Endothelial cell of umbilical vein (primary cell): Measurements from ENCODE around the gene PTPN2. TPM values are rescaled to one million over a fixed set of nuclear protein-coding genes. Genes with fewer than 3 reads are reported as not detected.
"Not testable (repeated sequence)": the region's sequence is repeated elsewhere in the genome, so short reads cannot be mapped to it uniquely, and the experiment has no call there.

Source experiments
- BruUV-seq: library from RNA; stranded (reverse); fragments of 400-500 nt; replicated peaks from 2 replicates; lab custom pipeline; 2021; lab: Mats Ljungman, UMichigan
- CTCF ChIA-PET: fragments of 300-600, 350-600 bp; sonication (Branson Sonifier 250); formaldehyde crosslinking; loops from one replicate; lab custom pipeline; 2021; ENCODE audit warnings: antibody characterized with exemption, inconsistent platforms; lab: Charles Lee
- POLR2A ChIA-PET: fragments of 300-600, 350-600 bp; sonication (Branson Sonifier 250); formaldehyde crosslinking; loops from one replicate; lab custom pipeline; 2021; ENCODE audit warnings: antibody characterized with exemption, inconsistent platforms; lab: Charles Lee
- DNase-seq: peaks from one replicate; pipeline ENCODE4 v3.0.0-alpha.2; 2011; ENCODE audit warnings: low read depth, low spot score
- FAIRE-seq: peaks from 2 replicates; lab custom pipeline; 2011; peaks lifted over from hg19 to GRCh38; lab: Jason Lieb, UNC
- H2AFZ ChIP-seq: 2 replicates; pipeline ENCODE4 v1.6.0; 2012; ENCODE audit warnings: low read depth, low read length, control low read depth, inconsistent platforms
- H3K27ac ChIP-seq: 2 replicates; pipeline ENCODE4 v1.5.1; 2011; ENCODE audit warnings: low read depth, mild to moderate bottlenecking, control low read depth, low read length, moderate library complexity; ENCODE audit not compliant: insufficient read depth
- H3K27me3 ChIP-seq, 2 experiments: 2 replicates each; pipeline versions ENCODE4 v1.6.0 to v1.6.1; 2011; ENCODE audit warnings: low read length in 2 of 2, mixed read lengths in 1 of 2; ENCODE audit not compliant: control insufficient read depth in 2 of 2, insufficient read depth in 2 of 2
- H3K36me3 ChIP-seq, 2 experiments: 2 replicates in 1 of 2; 3 replicates in 1 of 2; pipeline ENCODE4 v1.5.1; 2011; ENCODE audit warnings: low read length in 2 of 2, mild to moderate bottlenecking in 1 of 2, moderate library complexity in 1 of 2; ENCODE audit not compliant: control insufficient read depth in 2 of 2, insufficient read depth in 2 of 2; ENCODE audit errors: extremely low read depth in 1 of 2
- H3K4me1 ChIP-seq: 3 replicates; pipeline ENCODE4 v1.5.1; 2011; ENCODE audit warnings: mild to moderate bottlenecking, low read length; ENCODE audit not compliant: control insufficient read depth, insufficient read depth; ENCODE audit errors: extremely low read depth
- H3K4me2 ChIP-seq: 2 replicates; pipeline ENCODE4 v1.6.1; 2011; ENCODE audit warnings: low read length, control low read depth, mixed read lengths; ENCODE audit not compliant: insufficient read depth
- H3K4me3 ChIP-seq, 3 experiments: fragments of 200-600 bp in 1 of 3; sonication (generic), shearing (Covaris generic) in 1 of 3; replicated peaks in 1 of 3; 2 replicates each; pipeline ENCODE4 v1.5.1; 2011 to 2016; ENCODE audit warnings: control low read depth in 3 of 3, low read length in 3 of 3, mild to moderate bottlenecking in 2 of 3, inconsistent platforms in 1 of 3, low read depth in 1 of 3, moderate library complexity in 1 of 3; ENCODE audit not compliant: insufficient read depth in 1 of 3
- H3K79me2 ChIP-seq: 2 replicates; pipeline ENCODE4 v1.6.0; 2012; ENCODE audit warnings: low read length, inconsistent platforms; ENCODE audit not compliant: control insufficient read depth, insufficient read depth
- H3K9ac ChIP-seq: replicated peaks from 2 replicates; pipeline ENCODE3; 2011; ENCODE audit warnings: low read length, control low read depth; ENCODE audit not compliant: insufficient read depth; ENCODE audit errors: extremely low read depth
- H3K9me1 ChIP-seq: replicated peaks from 3 replicates; pipeline ENCODE4 v1.6.0; 2011; ENCODE audit warnings: mild to moderate bottlenecking, low read length; ENCODE audit not compliant: control insufficient read depth, insufficient read depth; ENCODE audit errors: extremely low read depth
- H3K9me3 ChIP-seq: replicated peaks from 2 replicates; pipeline ENCODE4 v1.5.1; 2012; ENCODE audit warnings: low read length, inconsistent platforms; ENCODE audit not compliant: control insufficient read depth, insufficient read depth
- H4K20me1 ChIP-seq: replicated peaks from 2 replicates; pipeline ENCODE3; 2011; ENCODE audit warnings: mild to moderate bottlenecking, low read length; ENCODE audit not compliant: control insufficient read depth, insufficient read depth; ENCODE audit errors: extremely low read depth
- EZH2 ChIP-seq: IDR thresholded peaks from 2 replicates; pipeline ENCODE4 v1.6.1; 2012; ENCODE audit warnings: borderline replicate concordance, low read depth, mild to moderate bottlenecking, moderate library complexity, low read length, inconsistent platforms; ENCODE audit not compliant: severe bottlenecking
- FOS ChIP-seq: IDR thresholded peaks from 2 replicates; pipeline ENCODE4 v1.6.1; 2011; ENCODE audit warnings: mild to moderate bottlenecking, low read length, moderate library complexity, borderline replicate concordance; ENCODE audit not compliant: insufficient read depth
- GATA2 ChIP-seq: IDR thresholded peaks from 2 replicates; pipeline ENCODE4 v1.7.0; 2011; ENCODE audit warnings: low read depth, mild to moderate bottlenecking, moderate library complexity, mixed read lengths, low read length; ENCODE audit not compliant: insufficient read length, insufficient read depth
- JUN ChIP-seq: IDR thresholded peaks from 2 replicates; pipeline ENCODE4 v1.6.1; 2011; ENCODE audit warnings: borderline replicate concordance, low read depth; ENCODE audit not compliant: insufficient read length, insufficient read depth
- MYC ChIP-seq: IDR thresholded peaks from one replicate; pipeline ENCODE4 v1.6.1; 2011; ENCODE audit warnings: mild to moderate bottlenecking, low read depth, low read length
- POLR2A ChIP-seq: IDR thresholded peaks from 2 replicates; pipeline ENCODE4 v1.6.1; 2012; ENCODE audit warnings: low read depth, mild to moderate bottlenecking, control low read depth, low read length
- POLR2AphosphoS5 ChIP-seq: IDR thresholded peaks from 2 replicates; pipeline ENCODE4 v1.6.1; 2012; ENCODE audit warnings: low read depth, mild to moderate bottlenecking, control low read depth, low read length, moderate library complexity; ENCODE audit not compliant: insufficient read depth
- dilution Hi-C: fragments of 300-500 bp; cut with MboI; formaldehyde crosslinking; loops from one replicate; pipeline ENCODE4 v1.15.0; 2019; ENCODE audit warnings: low sequenced_read_pairs; ENCODE audit not compliant: extremely low pct_ligation_motif_present
- intact Hi-C: fragments of 100-400 bp; cut with micrococcal nuclease; formaldehyde crosslinking; loops from one replicate; pipeline ENCODE4 v1.10.0; 2022
- polyA plus RNA-seq, 4 experiments: library from polyadenylated mRNA; depleted of rRNA in 3 of 4; stranded (reverse) in 3 of 4; unstranded in 1 of 4; fragments of >200 nt; gene quantifications; 2 replicates each; pipeline versions ENCODE4 v1.2.1 to v1.2.3, GENCODE V29; 2011 to 2012; ENCODE audit warnings: missing spikeins in 1 of 4
- total RNA-seq: library from RNA; stranded (reverse); gene quantifications from 2 replicates; pipeline ENCODE4 v1.2.3, GENCODE V29; 2021
- TF ChIP-seq, protein P1 (sequence below), 2 donors: IDR thresholded peaks; 1 replicate in 1 of 2; 2 replicates in 1 of 2; pipeline ENCODE4 v1.5.1; 2011; ENCODE audit warnings: low read length in 2 of 2, mild to moderate bottlenecking in 2 of 2, moderate library complexity in 2 of 2, control low read depth in 1 of 2, inconsistent platforms in 1 of 2, low read depth in 1 of 2; ENCODE audit not compliant: insufficient read depth in 1 of 2; ENCODE audit errors: extremely low read depth in 1 of 2
- TF ChIP-seq, protein P2 (sequence below): IDR thresholded peaks from 2 replicates; pipeline ENCODE4 v1.6.1; 2011; ENCODE audit not compliant: insufficient read depth, insufficient read length

The PTPN2 gene
- total and polyA plus RNA-seq, 2 donors (not counting 3 experiments of a cell fraction or from before 2014, with no cell fraction given) = 8.2 to 20.9 TPM

DNA sequence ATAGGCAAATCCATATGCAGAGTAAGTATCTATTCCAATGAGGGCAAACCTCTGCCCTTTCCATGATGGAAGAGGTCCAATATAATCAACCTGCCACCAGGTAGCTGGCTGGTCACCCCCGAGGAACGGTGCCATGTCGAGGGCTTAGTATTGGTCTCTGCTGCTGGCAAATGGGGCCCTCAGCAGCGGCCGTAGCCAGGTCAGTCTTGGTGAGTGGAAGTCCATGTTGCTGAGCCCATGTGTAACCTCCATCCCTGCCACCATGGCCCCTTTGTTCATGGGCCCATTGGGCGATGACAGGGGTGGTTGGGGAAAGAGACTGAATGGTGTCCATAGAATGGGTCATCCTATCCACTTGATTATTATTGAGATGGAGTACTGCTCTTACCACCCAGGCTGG, 128.4 kb downstream of the PTPN2 start:
- H3K4me2 ChIP-seq, H3K9me3 ChIP-seq, H3K36me3 ChIP-seq, BruUV-seq, H3K9ac ChIP-seq, DNase-seq, H3K27me3 ChIP-seq, intact Hi-C loops, H3K27ac ChIP-seq, dilution Hi-C loops, H3K4me3 ChIP-seq, H2AFZ ChIP-seq, POLR2A ChIA-PET, H3K79me2 ChIP-seq, CTCF ChIA-PET, H3K4me1 ChIP-seq, FAIRE-seq, H4K20me1 ChIP-seq, H3K9me1 ChIP-seq: not testable (repeated sequence)

DNA sequence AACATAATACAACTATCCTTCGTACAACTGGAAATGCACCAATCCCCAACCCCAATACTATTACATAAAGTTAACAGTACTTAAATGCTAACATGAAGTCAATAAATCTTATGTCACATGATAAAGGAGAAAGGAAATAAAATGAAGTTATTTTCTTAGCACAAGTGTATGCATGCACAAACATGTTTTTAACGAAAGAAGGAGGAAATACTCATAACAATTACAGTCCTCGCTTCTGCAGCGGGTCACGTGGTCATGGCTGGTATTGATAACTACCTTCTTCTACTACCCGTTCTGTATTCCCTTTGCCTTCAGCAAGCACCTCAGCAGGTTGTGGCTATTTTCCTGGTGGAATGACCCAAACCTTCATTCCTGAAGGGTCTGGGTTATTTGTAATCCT, 129.5 kb downstream of the PTPN2 start:
- no peaks in the 10 kb centered on the region for H3K36me3 ChIP-seq
- no peak overlapping the region for H2AFZ ChIP-seq
- no peaks in the 10 kb centered on the region for H3K9me3 ChIP-seq
- ChIA-PET POLR2A (no interaction called here), CTCF (no interaction called here)
- H3K27me3 ChIP-seq = no peaks in the 10 kb centered on the region
- H3K9ac ChIP-seq = no peak overlapping the region
- H3K4me1 ChIP-seq = no peaks in the 10 kb centered on the region
- DNase-seq = no peak
- H4K20me1 ChIP-seq = no peaks in the 10 kb centered on the region
- H3K4me3 ChIP-seq = no peak overlapping the region
- intact Hi-C loops = no loop called here
- H3K9me1 ChIP-seq = no peaks in the 10 kb centered on the region
- BruUV-seq = no TSS peak
- FAIRE-seq = no peak
- no peak overlapping the region for H3K27ac ChIP-seq
- no peaks in the 10 kb centered on the region for H3K79me2 ChIP-seq
- dilution Hi-C loops = no loop called here
- H3K4me2 ChIP-seq = no peak overlapping the region
- TF ChIP-seq, protein P1, sequence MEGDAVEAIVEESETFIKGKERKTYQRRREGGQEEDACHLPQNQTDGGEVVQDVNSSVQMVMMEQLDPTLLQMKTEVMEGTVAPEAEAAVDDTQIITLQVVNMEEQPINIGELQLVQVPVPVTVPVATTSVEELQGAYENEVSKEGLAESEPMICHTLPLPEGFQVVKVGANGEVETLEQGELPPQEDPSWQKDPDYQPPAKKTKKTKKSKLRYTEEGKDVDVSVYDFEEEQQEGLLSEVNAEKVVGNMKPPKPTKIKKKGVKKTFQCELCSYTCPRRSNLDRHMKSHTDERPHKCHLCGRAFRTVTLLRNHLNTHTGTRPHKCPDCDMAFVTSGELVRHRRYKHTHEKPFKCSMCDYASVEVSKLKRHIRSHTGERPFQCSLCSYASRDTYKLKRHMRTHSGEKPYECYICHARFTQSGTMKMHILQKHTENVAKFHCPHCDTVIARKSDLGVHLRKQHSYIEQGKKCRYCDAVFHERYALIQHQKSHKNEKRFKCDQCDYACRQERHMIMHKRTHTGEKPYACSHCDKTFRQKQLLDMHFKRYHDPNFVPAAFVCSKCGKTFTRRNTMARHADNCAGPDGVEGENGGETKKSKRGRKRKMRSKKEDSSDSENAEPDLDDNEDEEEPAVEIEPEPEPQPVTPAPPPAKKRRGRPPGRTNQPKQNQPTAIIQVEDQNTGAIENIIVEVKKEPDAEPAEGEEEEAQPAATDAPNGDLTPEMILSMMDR (IDR thresholded peaks at IDR 0.05; ENCODE audit: extremely low read depth in 1 of 2, insufficient read depth in 1 of 2, low read depth in 1 of 2, low read length in 2 of 2) = no peak
- no peak for TF ChIP-seq POLR2A
- no peak for TF ChIP-seq GATA2
- no peak for TF ChIP-seq FOS
- TF ChIP-seq, protein P2, sequence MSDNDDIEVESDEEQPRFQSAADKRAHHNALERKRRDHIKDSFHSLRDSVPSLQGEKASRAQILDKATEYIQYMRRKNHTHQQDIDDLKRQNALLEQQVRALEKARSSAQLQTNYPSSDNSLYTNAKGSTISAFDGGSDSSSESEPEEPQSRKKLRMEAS = no peak
- TF ChIP-seq EZH2 = no peak
- no peak for TF ChIP-seq MYC
- TF ChIP-seq POLR2AphosphoS5 = no peak
- no peak for TF ChIP-seq JUN
